Activated T-helper 9 cell treated with anti-CD3 and anti-CD28 coated beads, Interleukin-2, amount 50 U/mL, for 16 hours (primary cell): ENCODE measurements around the gene CASP10.

ENCODE experiments used
- DNase-seq: peaks from one replicate; pipeline ENCODE4 v3.0.0-alpha.2; 2020; ENCODE audit warnings: low read depth

The CASP10 gene

DNA sequence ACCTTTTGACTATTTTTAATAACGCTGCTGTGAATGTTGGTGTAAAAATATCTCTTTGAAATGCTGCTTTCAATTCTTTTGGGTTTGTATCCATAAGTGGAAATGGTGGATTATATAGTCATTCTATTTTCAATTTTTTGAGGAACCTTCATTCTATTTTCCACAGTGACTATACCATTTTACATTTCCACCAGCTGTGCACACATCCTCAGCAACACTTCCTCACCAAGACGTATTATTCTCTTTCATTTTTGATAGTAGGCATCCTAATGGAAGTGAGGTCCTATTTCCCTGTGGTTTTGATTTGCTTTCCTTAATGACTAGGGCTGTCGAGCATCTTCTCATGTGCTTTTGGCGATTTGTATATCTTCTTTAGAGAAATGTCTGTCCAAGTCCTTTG, 14.8 kb downstream of the CASP10 start:
- no peak for DNase-seq

DNA sequence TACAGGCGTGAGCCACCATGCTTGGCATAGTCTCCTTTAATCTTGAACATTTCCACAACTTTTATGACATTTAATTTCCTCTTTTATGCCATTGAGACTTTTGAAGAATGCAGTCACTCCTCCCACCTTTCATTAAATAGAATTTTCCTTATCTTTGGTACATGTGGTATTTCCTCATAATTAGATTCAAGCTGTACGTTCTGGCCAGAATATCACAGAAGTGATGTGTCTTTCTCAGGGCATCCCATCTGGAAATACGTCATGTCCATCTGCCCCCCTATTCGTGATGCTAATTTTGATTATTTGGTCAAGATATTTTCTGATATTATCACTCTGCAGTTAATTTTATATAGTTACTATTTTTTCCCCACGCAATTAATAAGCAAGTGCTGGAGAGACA, 16.9 kb downstream of the CASP10 start:
- no peak for DNase-seq

DNA sequence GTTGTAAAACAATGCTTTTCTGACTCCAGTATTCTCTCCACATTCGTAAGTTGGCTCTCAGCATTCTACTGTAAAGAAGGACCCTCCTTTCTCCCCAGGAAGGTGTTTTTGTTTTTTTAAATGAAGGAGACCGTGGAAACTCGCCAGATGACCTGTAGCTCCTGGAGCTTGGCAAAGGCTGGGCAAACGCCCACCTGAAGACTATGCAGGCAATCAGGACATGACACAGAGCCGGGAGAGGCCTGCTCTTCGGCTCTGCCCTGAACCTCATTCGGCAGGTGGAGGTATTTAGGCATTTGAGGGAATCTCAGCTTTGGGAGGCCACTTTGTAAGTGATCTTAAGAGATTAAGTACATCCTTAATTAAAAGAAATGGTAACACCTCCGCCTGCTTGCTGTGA, 17.4 kb downstream of the CASP10 start:
- no peak for DNase-seq

DNA sequence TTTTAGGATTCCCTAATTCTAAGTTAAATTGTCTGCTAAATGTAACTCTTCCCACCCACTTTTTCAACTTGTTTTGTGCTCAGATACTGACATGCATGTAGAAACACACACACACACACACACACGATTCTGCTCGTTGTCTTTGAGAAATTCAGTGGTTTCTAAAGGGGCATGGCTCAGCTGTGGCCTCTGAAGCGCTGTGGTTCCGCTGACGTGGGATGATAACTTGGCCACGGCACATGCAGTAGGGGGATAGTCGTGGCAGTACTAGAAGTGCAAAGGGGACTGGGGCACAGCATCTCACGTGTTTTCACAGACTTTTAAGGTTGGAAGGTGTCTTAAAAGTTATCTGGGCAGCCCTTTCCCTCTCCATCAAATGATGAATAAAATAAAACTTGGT, 18.4 kb downstream of the CASP10 start:
- no peak for DNase-seq

DNA sequence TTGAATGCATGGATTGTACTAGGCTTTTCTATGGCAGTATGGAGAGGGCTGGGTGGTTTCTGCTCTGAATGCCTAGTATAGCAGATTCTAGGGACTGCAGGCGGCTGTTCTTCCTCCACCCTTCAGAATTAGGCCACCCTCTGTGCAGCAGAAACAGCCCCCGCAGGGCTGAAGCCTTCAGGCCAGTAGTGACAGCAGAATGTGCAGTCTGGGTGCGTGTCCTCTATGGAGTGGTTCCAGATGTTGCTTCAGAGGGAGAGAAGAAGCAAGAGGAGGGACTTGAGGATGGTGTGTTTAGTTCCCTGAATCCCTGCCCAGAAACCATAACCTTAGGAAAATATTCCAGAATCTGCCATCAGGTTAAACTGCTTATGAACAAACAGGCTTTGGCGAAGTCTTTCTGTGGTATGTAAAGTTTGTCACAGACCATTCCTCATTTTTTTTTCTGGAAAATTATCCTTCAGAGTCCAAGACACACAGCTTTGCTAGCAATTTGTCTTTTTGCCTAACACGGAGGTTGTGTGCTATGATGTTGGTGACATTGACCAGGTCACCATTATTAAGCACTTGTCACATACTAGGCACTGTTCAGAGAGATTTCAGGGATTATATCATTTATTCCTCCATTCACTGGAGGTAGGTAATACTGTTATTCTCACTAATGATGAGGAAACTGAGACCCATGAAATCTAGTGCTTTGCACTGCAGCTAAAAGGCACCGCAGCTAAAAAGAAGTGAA, 21.1 kb downstream of the CASP10 start:
- no peak for DNase-seq

DNA sequence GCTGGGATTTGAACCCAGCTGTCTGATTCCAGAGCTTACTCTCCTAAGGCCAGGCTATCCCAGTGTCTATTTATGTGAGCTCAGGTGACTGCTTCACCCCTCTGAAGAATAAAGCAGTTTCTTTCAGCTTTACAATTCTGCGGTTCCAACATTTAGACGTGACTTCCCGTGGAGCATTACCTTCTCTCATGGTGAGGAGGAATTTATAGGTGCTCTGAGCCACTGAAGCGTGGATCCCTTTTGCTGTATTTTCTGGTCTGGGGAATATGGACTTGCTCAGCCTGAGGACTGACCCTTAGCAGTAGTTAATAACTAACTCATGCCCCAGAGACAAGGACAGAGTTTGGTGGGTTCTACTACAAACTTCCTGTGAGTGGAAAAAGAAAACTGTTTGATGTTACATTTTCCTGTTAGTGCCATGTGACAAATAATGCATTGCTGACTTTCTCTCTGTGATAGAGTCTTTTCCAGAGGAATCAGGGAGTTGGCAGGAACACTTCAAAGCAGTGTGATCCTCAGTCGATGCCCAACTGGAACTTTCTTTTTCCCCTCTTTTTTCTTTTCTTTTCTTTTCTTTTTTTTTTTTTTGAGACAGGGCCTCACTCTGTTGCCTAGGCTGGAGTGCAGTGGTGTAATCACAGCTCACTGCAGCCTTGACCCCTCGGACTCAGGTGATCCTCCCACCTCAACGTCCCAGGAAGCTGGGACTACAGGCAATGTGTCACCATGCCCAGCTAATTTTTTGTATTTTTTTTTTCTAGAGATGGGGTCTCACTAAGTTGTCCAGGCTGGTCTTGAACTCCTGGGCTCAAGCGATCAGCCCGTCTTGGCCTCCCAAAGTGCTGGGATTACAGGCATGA, 21.9 kb downstream of the CASP10 start:
- no peak for DNase-seq

DNA sequence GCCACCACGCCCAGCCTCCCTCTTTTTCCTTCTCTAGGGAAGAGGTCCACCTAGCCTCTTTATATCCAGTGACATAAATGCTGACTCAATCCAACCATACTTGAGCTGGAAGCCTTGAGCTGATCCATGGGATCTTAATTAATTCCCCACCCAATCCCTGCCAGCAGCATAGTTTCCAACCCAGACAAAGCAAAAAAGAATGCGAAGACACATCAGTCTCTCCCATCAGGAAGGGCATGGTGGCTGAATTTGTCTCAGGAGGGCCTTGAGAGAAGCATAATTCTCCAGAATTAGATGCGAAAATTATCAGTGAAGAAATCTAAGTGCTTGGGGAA, 22.5 kb downstream of the CASP10 start:
- DNase-seq: no peak

DNA sequence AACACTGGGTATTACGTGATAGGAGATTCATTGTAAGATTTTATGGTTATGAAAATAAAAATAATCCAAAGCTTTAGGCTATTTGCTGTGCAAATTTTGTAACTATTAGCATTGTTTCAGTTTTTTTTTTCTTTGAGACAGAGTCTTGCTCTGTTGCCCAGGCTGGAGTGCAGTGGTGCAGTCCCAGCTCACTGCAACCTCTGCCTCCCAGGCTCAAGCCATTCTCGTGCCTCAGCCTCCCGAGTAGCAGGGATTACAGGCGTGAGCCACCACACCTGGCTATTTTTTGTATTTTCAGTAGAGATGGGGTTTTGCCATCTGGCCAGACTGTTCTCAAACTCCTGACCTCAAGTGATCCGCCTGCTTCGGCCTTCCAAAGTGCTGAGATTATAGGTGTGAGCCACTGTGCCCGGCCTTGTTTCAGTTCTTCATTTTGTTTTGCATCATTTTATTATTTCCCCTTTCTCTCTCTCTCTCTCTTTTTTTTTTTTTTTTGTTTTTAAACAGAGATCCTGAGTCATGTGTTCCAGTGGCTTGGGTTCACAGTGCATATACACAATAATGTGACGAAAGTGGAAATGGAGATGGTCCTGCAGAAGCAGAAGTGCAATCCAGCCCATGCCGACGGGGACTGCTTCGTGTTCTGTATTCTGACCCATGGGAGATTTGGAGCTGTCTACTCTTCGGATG, 25.8 kb downstream of the CASP10 start:
- DNase-seq: no peak

DNA sequence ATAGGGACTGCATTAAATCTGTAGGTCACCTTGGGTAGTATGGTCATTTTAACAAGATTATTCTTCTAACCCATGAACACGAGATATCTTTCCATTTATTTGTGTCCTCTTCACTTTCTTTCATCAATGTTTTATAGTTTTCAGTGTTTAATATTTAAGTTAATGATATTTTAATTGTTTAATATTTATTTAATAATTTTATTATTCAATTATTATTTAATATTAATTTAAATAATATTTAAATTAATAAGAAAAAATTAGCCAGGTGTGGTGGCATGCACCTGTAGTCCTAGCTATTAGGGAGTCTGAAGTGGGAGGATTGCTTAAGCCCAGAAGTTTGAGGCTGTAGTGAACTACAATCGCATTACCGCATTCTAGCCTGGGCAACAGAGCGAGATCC, 33.0 kb downstream of the CASP10 start:
- DNase-seq: no peak

DNA sequence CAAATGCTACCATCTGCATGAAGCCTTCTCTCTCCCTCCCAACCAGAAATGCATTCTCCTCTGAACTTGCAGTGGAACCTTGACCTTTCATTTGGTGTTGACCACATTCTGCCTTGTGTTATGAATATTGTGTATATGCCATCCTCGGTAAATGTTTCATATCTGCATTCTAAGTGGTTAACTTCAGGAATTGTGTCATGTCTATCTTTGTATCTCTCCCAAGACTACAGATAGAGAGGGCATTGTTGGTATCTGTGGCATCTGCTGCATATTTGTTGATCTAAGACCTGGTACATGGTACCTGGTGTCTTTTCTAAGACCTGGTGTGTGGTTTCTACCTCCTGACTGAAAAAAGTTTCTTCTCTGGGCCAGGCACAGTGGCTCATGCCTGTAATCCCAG, 34.0 kb downstream of the CASP10 start:
- DNase-seq: no peak

DNA sequence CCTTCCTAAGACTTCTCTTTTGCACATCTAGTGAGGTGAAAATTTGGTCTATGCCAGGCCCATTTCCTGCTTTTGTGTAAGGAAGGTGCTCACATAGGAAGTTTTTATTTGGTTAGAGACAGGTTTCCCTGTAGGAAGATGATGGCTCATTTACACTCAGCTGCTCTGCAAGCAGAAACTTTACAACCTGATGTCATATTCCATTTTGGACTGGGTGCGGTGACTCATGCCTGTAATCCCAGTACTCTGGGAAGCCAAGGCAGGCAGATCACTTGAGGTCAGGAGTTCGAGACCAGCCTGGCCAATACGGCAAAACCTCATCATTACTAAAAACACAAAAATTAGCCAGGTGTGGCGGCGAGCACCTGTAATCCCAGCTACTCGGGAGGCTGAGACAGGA, 35.8 kb downstream of the CASP10 start:
- DNase-seq: no peak

DNA sequence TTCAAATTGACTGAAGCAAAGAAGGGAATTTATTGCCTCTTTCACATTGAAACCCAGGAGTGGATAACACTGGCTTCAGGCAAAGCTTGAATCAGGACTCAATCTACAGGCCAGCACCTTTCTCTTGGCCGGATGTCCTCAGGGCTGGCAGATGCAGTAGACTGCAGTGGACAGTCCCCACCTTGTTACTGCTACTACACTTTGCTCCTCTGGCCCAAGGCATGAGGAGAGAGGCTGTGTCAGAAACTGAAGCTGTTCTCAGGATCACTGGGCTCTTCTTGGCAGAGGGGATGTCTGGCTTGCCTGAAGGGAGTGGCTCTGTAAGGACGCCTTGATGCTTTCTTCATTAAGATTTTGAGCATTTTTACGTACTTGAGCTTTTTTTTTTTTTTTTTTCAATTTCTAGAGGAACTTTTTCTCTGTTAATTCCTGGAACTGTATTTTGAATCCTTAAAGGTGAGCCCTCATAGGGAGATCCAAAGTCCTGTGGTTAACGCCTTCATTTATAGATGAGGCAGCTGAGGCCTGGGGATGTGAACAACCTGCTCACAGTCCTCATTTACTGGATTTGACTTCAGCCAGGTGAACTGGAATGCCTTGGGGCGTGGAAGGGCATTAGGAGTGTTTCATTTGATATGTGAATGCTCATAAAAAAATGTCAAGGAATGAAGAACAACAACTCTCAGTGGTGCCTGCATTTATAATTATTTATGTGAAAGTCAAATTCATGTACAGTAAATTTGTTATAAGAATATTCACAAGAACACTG, 36.6 kb downstream of the CASP10 start:
- no peak for DNase-seq

DNA sequence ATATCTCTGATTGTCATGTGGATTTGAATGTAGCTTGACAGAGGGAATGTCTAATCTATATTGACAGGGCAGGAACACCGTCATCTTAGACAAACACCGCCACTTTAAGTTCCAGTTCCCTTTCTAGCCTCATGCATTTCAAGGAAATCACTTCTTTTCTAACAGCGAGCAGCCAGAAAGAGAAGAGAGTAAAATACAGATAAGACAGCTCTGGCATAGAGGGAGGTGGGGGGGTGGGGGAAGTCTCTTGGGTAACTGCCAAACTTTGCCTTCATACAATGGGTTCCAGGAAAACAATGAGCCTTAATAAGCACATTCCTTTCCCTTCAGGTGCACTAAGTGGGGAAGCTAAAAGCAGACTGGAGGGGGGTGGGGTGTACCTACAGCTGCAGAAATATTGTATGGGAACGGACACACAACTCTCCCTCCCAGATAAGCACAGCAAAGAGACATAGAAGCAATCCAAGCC, 37.2 kb downstream of the CASP10 start:
- no peak for DNase-seq

DNA sequence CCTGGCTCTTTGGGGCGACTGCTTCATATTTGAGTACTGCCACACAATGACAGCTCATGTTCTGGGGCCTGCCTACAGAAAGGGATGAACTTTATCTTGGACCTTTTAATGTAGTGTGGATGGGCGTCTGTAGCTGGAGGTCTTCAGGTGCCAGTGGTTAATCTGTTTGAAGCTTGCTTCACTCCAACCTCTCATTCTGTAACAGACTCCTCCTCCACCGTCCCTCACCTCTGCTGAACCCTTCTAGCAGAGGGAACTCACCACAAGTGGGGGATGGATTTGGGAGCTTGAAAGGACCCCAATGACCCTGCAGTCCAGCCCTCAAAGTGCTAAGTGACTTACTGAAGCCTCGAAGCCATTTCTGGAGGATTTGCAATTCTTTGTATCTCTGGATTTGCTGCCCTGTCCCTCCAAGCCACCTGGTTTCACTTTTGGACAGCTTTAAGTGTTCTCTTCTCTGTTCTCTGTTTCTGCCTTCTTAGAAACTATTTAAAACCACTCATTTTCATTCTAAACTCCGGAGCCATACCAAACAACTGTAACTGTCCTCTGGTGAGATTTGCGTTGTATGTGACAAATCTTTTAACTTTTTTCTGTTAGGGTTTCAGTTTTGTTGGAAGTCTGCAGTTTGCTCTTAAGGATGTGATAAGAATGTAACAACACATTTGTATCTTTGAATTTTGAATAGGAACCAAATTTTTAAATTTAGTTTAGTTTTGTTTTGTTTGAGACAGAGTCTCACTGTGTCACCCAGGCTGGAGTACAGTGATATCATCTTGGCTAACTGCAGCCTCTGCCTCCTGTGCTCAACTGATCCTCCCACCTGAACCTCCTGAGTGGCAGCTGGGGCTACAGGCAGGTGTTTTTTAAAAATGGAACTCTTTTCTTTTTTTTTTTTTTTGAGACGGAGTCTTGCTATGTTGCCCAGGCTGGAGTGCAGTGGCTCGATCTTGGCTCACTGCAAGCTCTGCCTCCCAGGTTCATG, 40.4 kb downstream of the CASP10 start:
- no peak for DNase-seq

DNA sequence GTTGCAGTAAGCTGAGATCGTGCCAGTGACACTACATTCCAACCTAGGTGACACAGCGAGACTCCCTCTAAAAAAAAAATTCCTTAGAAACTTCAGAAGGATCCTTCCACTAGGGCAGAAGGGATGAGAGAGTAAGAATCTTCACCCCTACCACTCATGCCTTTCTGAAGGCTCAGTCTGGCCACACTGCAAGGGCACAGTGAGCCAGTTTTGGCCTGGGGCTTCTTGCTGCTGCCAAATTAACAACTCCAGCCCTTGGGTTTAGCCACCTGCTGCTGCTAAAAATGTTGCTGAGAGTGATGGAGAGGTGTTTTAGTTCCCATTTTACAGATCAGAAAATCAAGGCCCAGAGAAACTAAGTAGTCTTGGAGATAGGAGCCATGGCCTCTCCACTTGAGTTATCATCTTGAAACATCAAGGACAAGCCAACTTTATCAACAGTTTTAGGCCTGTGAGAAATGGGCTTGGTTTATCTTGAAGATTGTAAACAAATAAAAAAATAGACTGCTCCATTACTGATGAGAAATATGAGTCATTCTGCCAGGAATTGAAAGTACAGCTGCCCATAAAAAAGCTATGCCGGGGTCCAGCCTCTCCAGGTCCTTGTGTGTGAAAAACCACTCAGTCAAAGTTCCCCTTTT, 45.5 kb downstream of the CASP10 start:
- DNase-seq: no peak

DNA sequence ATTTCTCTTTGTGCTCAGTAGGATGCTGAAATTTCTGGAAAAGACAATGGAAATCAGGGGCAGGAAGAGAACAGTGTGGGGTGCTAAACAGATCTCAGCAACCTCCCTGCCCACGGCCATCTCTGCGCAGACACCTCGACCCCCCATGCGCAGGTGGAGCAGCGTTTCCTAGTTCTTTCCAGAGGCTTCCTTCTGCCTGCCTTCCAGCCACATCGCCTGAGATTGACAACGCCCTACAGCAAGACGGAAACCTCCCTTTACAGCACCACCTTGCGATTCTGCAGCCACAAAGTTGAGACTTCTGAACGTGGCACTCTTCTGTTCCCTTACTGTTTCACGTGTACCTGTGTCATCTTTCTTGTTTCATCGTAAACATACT, 46.0 kb downstream of the CASP10 start:
- DNase-seq: no peak

DNA sequence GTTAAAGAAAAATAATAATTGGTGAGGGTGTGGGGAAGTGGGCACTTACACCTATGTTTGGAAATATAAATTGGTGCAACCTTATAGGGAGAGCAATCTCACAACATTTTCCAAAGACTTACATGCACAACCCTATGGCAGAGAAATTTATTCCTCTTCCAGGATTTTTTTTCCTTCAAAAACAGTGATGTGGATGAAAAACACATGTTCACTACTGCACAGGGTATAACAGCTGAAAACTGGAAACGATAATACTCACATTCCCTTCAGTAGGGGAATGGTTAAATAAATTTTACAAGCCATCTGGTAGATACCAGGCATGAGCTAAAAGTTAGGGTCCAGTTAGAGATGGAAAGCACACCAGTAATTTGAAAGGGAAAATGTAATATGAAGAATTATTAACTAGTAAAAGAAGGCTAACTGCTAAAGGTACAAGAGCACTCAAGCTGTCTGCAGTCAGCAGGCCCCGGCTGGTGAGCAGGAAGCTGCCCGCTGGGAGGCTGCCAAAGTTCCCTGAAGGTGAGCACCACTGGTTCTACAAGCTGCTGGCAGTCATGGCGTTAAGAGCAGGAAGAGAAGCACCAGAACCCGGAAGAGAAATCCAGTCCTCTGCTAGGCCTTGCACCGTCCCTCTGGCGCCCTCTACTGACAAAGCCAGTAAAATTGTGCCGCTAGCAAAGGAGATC, 49.0 kb downstream of the CASP10 start:
- peak; percentile 79 for DNase-seq

DNA sequence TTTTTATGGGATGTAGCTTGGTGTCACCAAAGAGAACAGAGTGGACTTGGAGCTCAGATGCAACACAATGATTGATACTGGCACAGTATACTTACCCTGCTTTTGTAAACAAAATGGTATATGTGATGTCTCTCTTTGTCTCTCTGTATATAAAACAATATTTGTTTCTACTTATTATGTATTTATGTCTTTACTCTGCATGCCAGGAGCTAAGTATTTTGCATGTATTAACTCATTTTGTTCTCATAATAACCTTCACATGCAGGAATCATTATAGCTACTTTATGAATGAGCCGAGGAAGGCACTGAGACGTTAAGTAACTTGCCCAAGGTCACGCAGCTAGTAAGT, 49.5 kb downstream of the CASP10 start:
- DNase-seq: no peak

DNA sequence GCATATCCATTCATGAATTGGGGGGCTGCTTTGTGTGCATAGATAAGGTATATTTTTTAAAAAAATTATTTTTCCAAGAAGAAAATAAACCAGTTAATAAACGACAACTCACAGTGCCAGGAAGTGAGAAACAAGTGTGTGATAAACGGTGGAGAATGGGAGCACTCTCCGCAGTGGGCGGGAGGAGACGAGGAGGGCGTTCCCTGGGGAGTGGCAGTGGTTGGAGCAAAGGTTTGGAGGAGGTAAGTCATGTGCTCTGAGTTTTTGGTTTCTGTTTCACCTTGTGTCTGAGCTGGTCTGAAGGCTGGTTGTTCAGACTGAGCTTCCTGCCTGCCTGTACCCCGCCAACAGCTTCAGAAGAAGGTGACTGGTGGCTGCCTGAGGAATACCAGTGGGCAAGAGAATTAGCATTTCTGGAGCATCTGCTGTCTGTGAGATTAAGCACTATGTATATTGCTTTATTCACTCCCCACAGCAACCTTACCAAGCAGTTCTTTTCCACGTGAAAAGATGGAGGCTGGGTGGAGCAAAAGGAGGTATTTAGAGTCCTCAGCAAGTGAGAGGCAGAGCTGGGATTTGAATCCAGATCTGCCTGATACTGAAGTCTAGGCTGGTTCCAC, 50.4 kb downstream of the CASP10 start:
- DNase-seq: peak; percentile 73
